Measurements from ENCODE around the gene TMED4. TPM values are rescaled to one million over a fixed set of nuclear protein-coding genes. Genes with fewer than 3 reads are reported as not detected.

The TMED4 gene
- total and polyA plus RNA-seq, 11 donors = 48.5 to 129 (median 67.2) TPM

GRCh38 chr7:44607141-44608068 lies 25.4 kb upstream of the TMED4 start:
- ATAC-seq = no peak
- intact Hi-C loops (cut with DNase I) = loop anchor here in 8 of 10 donors (2.0 to 10.0 kb wide), 9 partner anchors 27 to 240 kb away; partner anchors contain the start of genes ZMIZ2 (in 3 of the 8), H2AZ2 (in 2 of the 8) and PPIA (in 2 of the 8)

GRCh38 chr7:44606341-44607140 lies 24.5 kb upstream of the TMED4 start, which contains the start of gene OGDH:
Gene OGDH, plus strand, starts transcription at chr7:44606627. Its CDS starts 17,717 bp downstream, at chr7:44624344.
- Histone ChIP-seq H3K36me3 (no peaks in the 10 kb centered on the region), H3K9me3 (no peaks in the 10 kb centered on the region), H3K27ac (peak within 1 kb of the TSS; percentile 93 to 99 (median 98)), H3K27me3 (no peaks in the 10 kb centered on the region), H3K4me3 (peak within 1 kb of the TSS; percentile 47 to 93 (median 75)), H3K4me1 (peaks cover 0 to 33% (median 23%) of the 10 kb centered on the region in 12 donors)
- intact Hi-C loops (cut with DNase I) = loop anchor here in 8 of 10 donors (1.0 to 10.0 kb wide), 15 partner anchors 24 to 242 kb away; partner anchors contain the start of genes ZMIZ2 (in 4 of the 8), H2AZ2 (in 3 of the 8), PPIA (in 2 of the 8) and TMED4 (in 1 of the 8)
- TF ChIP-seq CTCF (IDR thresholded peaks at IDR 0.05) (no peak), POLR2A (IDR thresholded peaks at IDR 0.05) (peak; percentile 85 to 96)
- WGBS, 4 donors = 0 to 1% (median 1%) methylated on average over 27 to 93 of the region's 93 CpGs
- peak; percentile 99 to 100 (median 99) for DNase-seq
- ATAC-seq = peak; percentile 94 to 99 (median 96)

More at GRCh38 chr7:44607141-44608068, 25.4 kb upstream of the TMED4 start:
- TF ChIP-seq POLR2A (IDR thresholded peaks at IDR 0.05) (no peak), CTCF (IDR thresholded peaks at IDR 0.05) (no peak)
- Histone ChIP-seq H3K4me1 (peaks cover 0 to 39% (median 25%) of the 10 kb centered on the region in 12 donors), H3K4me3 (peak overlapping the region; percentile 46 to 93 (median 75)), H3K9me3 (no peaks in the 10 kb centered on the region), H3K36me3 (no peaks in the 10 kb centered on the region), H3K27me3 (no peaks in the 10 kb centered on the region), H3K27ac (peak overlapping the region; percentile 93 to 99 (median 98))
- DNase-seq = no peak
- WGBS, 4 donors = 45 to 48% (median 47%) methylated on average over 32 to 35 of the region's 35 CpGs

GRCh38 chr7:44604941-44605340 lies 22.9 kb upstream of the TMED4 start:
- intact Hi-C loops (cut with DNase I) = loop anchor here in 8 of 10 donors (5.0 to 10.0 kb wide), 7 partner anchors 37 to 242 kb away; partner anchors contain the start of genes H2AZ2 (in 2 of the 8) and ZMIZ2 (in 2 of the 8)
- Histone ChIP-seq H3K36me3 (no peaks in the 10 kb centered on the region), H3K9me3 (no peaks in the 10 kb centered on the region), H3K27me3 (no peaks in the 10 kb centered on the region), H3K4me1 (peaks cover 0 to 33% (median 23%) of the 10 kb centered on the region in 12 donors), H3K4me3 (no peak overlapping the region), H3K27ac (no peak overlapping the region)
- 83 to 95% (median 90%) methylated on average over 2 of the region's 2 CpGs for WGBS, 4 donors
- ATAC-seq = no peak
- DNase-seq = no peak
- TF ChIP-seq CTCF (IDR thresholded peaks at IDR 0.05) (no peak), POLR2A (IDR thresholded peaks at IDR 0.05) (no peak)

Data from heart left ventricle (tissue), 16 donors.